Coronary artery (tissue), 2 donors: ENCODE data around the gene PKNOX2.
A peak's percentile ranks its signal among the peaks of the same experiment; 100 is the strongest.

Experiments used
- DNase-seq: peaks from one replicate; pipeline ENCODE4 v3.0.0-alpha.2; 2017; ENCODE audit warnings: low spot score
- H3K27ac ChIP-seq, 2 donors: fragments of 200-600 bp; sonication (generic); one replicate each; pipeline ENCODE4 v1.5.1; 2016 to 2019
- H3K4me3 ChIP-seq: fragments of 200-600 bp; sonication (generic); 2 replicates; pipeline ENCODE4 v1.5.1; 2016; ENCODE audit warnings: mild to moderate bottlenecking, moderate library complexity
- TF ChIP-seq, protein P1 (sequence below): fragments of 200-600 bp; sonication (generic); IDR thresholded peaks from one replicate; pipeline ENCODE4 v1.5.1; 2019; ENCODE audit warnings: antibody characterized with exemption

Gene PKNOX2

DNA sequence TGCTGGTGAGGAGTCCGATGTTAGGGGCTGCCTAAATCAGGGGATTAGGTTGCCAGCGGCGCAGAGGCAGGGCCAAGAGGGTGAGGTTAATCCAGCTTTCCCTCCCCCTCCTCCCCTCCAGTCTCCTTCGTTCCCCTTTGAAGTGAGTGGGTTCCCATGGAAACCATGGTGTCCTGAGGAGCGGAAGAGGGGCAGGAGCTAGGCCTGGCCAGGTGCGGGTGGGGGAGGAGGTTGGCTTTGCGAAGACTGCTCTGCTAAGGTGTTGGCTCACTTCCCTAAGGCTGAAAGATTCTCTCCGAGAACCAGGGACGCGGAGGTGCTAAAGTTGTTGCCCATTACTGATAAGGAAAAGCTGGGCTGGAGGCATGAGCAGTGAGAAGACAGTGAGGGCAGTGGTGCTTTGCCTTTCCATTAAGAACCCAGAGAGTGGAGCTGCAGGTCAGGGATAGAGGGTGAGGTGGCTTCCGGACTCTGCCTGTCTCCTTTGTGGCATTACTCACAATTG lies 206.9 kb downstream of the PKNOX2 start:
- TF ChIP-seq, protein P1, sequence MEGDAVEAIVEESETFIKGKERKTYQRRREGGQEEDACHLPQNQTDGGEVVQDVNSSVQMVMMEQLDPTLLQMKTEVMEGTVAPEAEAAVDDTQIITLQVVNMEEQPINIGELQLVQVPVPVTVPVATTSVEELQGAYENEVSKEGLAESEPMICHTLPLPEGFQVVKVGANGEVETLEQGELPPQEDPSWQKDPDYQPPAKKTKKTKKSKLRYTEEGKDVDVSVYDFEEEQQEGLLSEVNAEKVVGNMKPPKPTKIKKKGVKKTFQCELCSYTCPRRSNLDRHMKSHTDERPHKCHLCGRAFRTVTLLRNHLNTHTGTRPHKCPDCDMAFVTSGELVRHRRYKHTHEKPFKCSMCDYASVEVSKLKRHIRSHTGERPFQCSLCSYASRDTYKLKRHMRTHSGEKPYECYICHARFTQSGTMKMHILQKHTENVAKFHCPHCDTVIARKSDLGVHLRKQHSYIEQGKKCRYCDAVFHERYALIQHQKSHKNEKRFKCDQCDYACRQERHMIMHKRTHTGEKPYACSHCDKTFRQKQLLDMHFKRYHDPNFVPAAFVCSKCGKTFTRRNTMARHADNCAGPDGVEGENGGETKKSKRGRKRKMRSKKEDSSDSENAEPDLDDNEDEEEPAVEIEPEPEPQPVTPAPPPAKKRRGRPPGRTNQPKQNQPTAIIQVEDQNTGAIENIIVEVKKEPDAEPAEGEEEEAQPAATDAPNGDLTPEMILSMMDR = no peak
- Histone ChIP-seq H3K4me3 (no peak overlapping the region), H3K27ac (no peak overlapping the region)
- DNase-seq = no peak

DNA sequence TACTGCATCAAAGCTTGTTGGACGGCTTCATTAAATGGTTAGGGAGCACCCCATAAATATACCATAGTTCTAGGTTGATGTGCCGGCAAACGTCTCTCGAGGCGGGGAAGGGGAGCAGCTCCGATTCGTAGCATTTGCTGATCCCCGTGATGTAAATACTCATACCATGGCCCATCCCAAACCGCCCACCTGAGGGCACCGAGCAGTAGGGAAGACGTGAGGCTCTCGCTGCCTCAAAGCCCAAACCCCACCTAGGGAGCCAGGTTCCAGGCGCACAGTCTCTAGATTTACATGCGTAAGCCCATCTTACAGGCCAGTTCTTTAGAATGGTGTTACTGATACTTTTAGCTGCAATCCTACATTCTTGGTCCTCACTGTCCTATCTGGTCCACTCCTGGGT lies 207.5 kb downstream of the PKNOX2 start:
- no peak for DNase-seq
- Histone ChIP-seq H3K4me3 (no peak overlapping the region), H3K27ac (no peak overlapping the region)
- TF ChIP-seq, protein P1 = no peak

- TF ChIP-seq, protein P1 = no peak
- H3K4me3 ChIP-seq = no peak overlapping the region
- no peak for DNase-seq
- peak overlapping the region in 1 of 2 donors; percentile 10 for H3K27ac ChIP-seq
Observed at GRCh38 chr11:125372911-125373310, 208.4 kb downstream of the PKNOX2 start.

DNA sequence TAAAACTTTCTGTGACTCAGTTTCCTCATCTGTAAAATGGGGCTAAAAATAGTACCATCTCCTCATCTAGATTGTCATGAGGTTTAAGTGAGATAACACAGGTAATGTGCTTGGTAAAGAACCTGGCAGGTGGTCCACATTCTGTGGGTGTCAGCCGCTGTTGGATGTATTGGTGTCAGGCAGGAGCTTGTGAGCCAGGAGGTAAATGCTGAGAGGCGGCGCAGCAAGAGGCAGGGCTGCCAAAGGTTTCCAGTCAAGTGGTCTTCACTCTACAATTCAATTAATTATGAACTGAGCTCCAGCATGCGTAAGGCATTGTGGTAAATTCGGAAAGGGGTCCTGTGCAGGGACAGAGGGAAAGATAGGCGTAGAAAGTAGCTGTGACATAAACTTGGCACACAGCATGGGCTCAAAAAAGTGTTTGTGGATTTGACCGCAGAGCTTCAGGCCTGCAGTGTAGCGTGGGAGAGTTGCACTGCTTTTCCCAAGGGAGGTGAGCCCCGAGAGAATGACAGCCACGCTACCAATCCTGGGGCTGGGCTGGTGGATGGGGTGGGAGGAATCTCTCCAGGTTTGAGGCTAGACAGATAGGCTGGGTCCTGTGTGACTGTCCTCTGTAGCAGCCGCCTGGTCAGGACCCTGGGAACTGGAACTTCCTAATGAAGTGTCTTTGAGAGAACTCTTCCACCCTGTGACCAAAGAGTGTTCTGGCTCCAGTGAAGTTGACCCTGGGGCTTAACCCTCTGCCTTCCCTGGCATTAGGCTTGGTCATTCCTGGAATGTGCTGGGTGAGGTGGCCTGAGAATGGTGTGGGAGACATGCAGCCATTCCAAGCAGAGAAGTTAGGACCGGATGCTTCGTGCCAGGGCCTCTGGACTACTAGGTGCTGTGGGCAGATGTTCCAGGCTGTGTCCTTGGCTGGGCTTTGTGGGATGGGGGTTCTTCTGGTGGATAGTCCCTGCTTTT lies 209.2 kb downstream of the PKNOX2 start:
- no peak for DNase-seq
- Histone ChIP-seq H3K27ac (peak overlapping the region; percentile 57 to 75), H3K4me3 (peak overlapping the region; percentile 31)
- TF ChIP-seq, protein P1 = no peak

GRCh38 chr11:125374398-125374797 lies 209.8 kb downstream of the PKNOX2 start:
- H3K27ac ChIP-seq = peak overlapping the region; percentile 57 to 75
- TF ChIP-seq, protein P1 = no peak
- H3K4me3 ChIP-seq = peak overlapping the region; percentile 31
- no peak for DNase-seq

GRCh38 chr11:125375146-125375545 lies 210.6 kb downstream of the PKNOX2 start:
- peak overlapping the region; percentile 57 to 75 for H3K27ac ChIP-seq
- H3K4me3 ChIP-seq = no peak overlapping the region
- no peak for DNase-seq
- TF ChIP-seq, protein P1 = no peak
